ENCODE results near the gene RCAN1. TPM values are rescaled to one million over a fixed set of nuclear protein-coding genes. Genes with fewer than 3 reads are reported as not detected.
A peak's percentile ranks its signal among the peaks of the same experiment; 100 is the strongest.

RCAN1 gene
- 10 to 100 TPM in 4 of 7 donors, 1 to 10 TPM in 3; 8.7 to 13.3 (median 10.0) TPM for total RNA-seq
- polyA plus RNA-seq: 10 to 100 TPM in 1 of 2 donors, 1 to 10 TPM in 1; 8.6 to 26.7 TPM
- long read RNA-seq, donor 1, partial matches to known transcripts: 1 of 9 reads
- long read RNA-seq, donor 1, other reads (novel, unspliced or antisense): 1 of 9 reads
- long read RNA-seq, donor 2, transcript RCAN1-201 (4 exons, 2,490 nt): major isoform, 6 of 7 reads
- long read RNA-seq, donor 2, partial matches to known transcripts: 0 of 7 reads
- long read RNA-seq, donor 2, other reads (novel, unspliced or antisense): 0 of 7 reads
- long read RNA-seq, donor 3, transcript RCAN1-201 (4 exons, 2,490 nt): major isoform, 35 of 38 reads
- long read RNA-seq, donor 3, partial matches to known transcripts: 0 of 38 reads
- long read RNA-seq, donor 3, other reads (novel, unspliced or antisense): 0 of 38 reads

GRCh38 chr21:34614628-34615486 is at the start of gene RCAN1:
RCAN1 (minus strand) TSS chr21:34615113; CDS start chr21:34615011, 102 bp downstream.
- Histone ChIP-seq H3K4me3 (peak within 1 kb of the TSS; percentile 52), H3K27ac (peak within 1 kb of the TSS in 1 of 2 donors; percentile 54), H3K9me3 (no peaks in the 10 kb centered on the region), H3K27me3 (no peaks in the 10 kb centered on the region), H3K4me1 (ENCODE audit: insufficient read depth) (peaks cover 2% of the 10 kb centered on the region), H3K36me3 (no peaks in the 10 kb centered on the region)
- DNase-seq: peak; percentile 82 to 88 (median 86)
- TF ChIP-seq CTCF (IDR thresholded peaks at IDR 0.05) (no peak), POLR2A (IDR thresholded peaks at IDR 0.05) (no peak), EP300 (IDR thresholded peaks at IDR 0.05) (no peak)
- WGBS, 3 donors: 0 to 1% (median 1%) methylated on average over 40 to 121 of the region's 121 CpGs
- intact Hi-C loops (cut with DNase I): loop anchor here in 1 of 4 donors (10.0 kb wide), 1 partner anchor 700 kb away; the partner anchor contains the start of gene ATP5PO

DNA sequence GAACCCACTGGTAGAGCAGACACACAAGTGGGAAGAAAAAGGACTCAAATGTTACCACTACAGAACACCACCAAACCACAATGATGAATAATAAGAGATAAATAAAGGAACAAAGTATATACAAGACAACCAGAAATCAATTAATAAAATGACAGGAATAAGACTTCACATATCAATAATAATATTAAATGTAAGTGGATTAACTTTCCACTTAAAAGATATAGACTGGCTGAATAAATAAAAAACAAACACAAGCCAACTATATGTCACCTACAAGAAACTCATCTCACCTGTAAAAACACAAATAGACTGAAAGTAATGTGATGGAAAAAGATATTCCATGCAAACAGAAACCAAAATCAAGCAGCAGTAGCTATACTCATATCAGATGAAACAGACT is 46.9 kb upstream of the RCAN1 start:
- H3K4me3 ChIP-seq: no peak overlapping the region
- H3K4me1 ChIP-seq (ENCODE audit: insufficient read depth): no peaks in the 10 kb centered on the region
- intact Hi-C loops (cut with DNase I): loop anchor here in 1 of 4 donors (10.0 kb wide), 1 partner anchor 57 kb away; no protein-coding TSS in a partner anchor
- no peaks in the 10 kb centered on the region for H3K36me3 ChIP-seq
- H3K27ac ChIP-seq: no peak overlapping the region
- TF ChIP-seq POLR2A (IDR thresholded peaks at IDR 0.05) (no peak), EP300 (IDR thresholded peaks at IDR 0.05) (no peak), CTCF (IDR thresholded peaks at IDR 0.05) (no peak)
- no peaks in the 10 kb centered on the region for H3K9me3 ChIP-seq
- no peak for DNase-seq
- H3K27me3 ChIP-seq: no peaks in the 10 kb centered on the region

GRCh38 chr21:34653522-34653921 is 38.6 kb upstream of the RCAN1 start:
- intact Hi-C loops (cut with DNase I): no loop called here
- WGBS, 3 donors: 89 to 90% (median 89%) methylated on average over 6 of the region's 6 CpGs
- Histone ChIP-seq H3K36me3 (no peaks in the 10 kb centered on the region), H3K4me1 (ENCODE audit: insufficient read depth) (no peaks in the 10 kb centered on the region), H3K27me3 (no peaks in the 10 kb centered on the region), H3K9me3 (no peaks in the 10 kb centered on the region), H3K4me3 (no peak overlapping the region), H3K27ac (no peak overlapping the region)
- no peak for DNase-seq
- TF ChIP-seq POLR2A (IDR thresholded peaks at IDR 0.05) (no peak), CTCF (IDR thresholded peaks at IDR 0.05) (no peak), EP300 (IDR thresholded peaks at IDR 0.05) (no peak)

GRCh38 chr21:34651642-34652041 is 36.7 kb upstream of the RCAN1 start:
- no peaks in the 10 kb centered on the region for H3K27me3 ChIP-seq
- TF ChIP-seq POLR2A (IDR thresholded peaks at IDR 0.05) (no peak), CTCF (IDR thresholded peaks at IDR 0.05) (no peak), EP300 (IDR thresholded peaks at IDR 0.05) (no peak)
- no peaks in the 10 kb centered on the region for H3K9me3 ChIP-seq
- intact Hi-C loops (cut with DNase I): no loop called here
- no peaks in the 10 kb centered on the region for H3K4me1 ChIP-seq (ENCODE audit: insufficient read depth)
- no peak for DNase-seq
- WGBS, 3 donors: 78 to 87% (median 82%) methylated on average over 1 of the region's 1 CpG
- H3K4me3 ChIP-seq: no peak overlapping the region
- H3K27ac ChIP-seq: no peak overlapping the region
- H3K36me3 ChIP-seq: no peaks in the 10 kb centered on the region
